AG09309 (cell line): ENCODE results near the gene PSMA3.

ENCODE experiments used
- DNase-seq: peaks from one replicate; pipeline ENCODE4 v3.0.0-alpha.2; 2010; ENCODE audit warnings: low read depth
- H3K4me3 ChIP-seq: 2 replicates; pipeline ENCODE4 v1.5.1; 2011; ENCODE audit warnings: mild to moderate bottlenecking, low read depth, low read length, moderate library complexity; ENCODE audit not compliant: control insufficient read depth
- CTCF ChIP-seq: IDR thresholded peaks from 2 replicates; pipeline ENCODE4 v1.5.1; 2011; ENCODE audit warnings: mild to moderate bottlenecking, low read depth, low read length, inconsistent platforms; ENCODE audit not compliant: insufficient read depth, control insufficient read depth; ENCODE audit errors: missing control alignments

Gene PSMA3

GRCh38 chr14:58292187-58292586 lies 47.5 kb downstream of the PSMA3 start:
- H3K4me3 ChIP-seq, result no peak overlapping the region
- no peak for DNase-seq
- no peak for TF ChIP-seq CTCF

DNA sequence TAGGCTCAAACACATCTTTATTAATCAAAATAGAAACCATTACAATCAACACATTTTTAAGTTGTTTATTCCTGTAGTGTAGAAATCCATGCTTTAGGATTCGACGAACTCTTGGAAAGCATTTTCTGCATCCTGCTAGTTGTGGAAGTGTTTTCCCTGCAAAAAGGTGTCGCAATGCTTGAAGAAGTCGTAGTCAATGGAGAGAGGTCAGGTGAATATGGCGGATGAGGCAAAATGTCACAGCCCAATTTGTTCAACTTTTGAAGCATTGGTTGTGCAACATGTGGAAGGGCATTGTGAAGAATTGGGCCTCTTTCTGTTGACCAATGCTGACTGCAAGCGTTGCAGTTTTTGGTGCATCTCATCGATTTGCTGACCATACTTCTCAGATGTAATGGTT lies 49.6 kb downstream of the PSMA3 start:
- DNase-seq, result no peak

DNA sequence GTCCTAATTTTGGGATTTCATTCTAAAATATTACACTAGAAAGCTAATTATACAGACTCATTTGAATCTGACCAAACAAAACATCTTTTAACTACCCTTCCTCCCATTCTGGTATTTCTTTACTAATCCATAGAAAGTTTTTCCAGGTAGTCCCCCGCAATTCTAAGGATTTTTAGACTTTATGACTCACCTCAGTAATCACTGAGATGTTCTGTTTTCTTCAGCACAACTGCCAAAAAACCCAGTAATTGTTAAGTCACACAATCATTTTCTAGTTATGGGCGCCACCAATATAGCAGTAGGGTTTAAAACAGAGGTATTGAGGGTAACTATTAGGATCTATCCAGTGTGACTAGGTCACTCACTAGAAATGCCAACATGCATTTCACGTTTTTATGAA lies 52.1 kb downstream of the PSMA3 start:
- no peak for TF ChIP-seq CTCF
- peak overlapping the region; percentile 92 for H3K4me3 ChIP-seq
- no peak for DNase-seq

More for the DNA sequence above, 49.6 kb downstream of the PSMA3 start:
- TF ChIP-seq CTCF, result no peak
- H3K4me3 ChIP-seq, result no peak overlapping the region

GRCh38 chr14:58297412-58297761 lies 52.7 kb downstream of the PSMA3 start:
- H3K4me3 ChIP-seq, result peak overlapping the region; percentile 92
- TF ChIP-seq CTCF, result no peak
- no peak for DNase-seq

- DNase-seq, result peak; percentile 100
- TF ChIP-seq CTCF, result no peak
- peak overlapping the region; percentile 92 for H3K4me3 ChIP-seq
Observed at GRCh38 chr14:58297762-58298476, 53.3 kb downstream of the PSMA3 start.

GRCh38 chr14:58298477-58299400 lies 54.1 kb downstream of the PSMA3 start, which contains the start of gene ARID4A:
TSS of gene ARID4A (plus strand) at chr14:58298555. CDS start at chr14:58299855, 1,300 bp downstream.
- DNase-seq, result no peak
- peak within 1 kb of the TSS; percentile 92 for H3K4me3 ChIP-seq
- no peak for TF ChIP-seq CTCF
